IPS-11a (cell line): ENCODE data around the gene SLC6A6.
"Not testable (repeated sequence)": the region's sequence is repeated elsewhere in the genome, so short reads cannot be mapped to it uniquely, and the experiment has no call there.

Experiments used
- H3K4me3 ChIP-seq: one replicate; pipeline ENCODE4 v1.5.1; 2013; ENCODE audit warnings: low read depth, low read length, control low read depth

The SLC6A6 gene

DNA sequence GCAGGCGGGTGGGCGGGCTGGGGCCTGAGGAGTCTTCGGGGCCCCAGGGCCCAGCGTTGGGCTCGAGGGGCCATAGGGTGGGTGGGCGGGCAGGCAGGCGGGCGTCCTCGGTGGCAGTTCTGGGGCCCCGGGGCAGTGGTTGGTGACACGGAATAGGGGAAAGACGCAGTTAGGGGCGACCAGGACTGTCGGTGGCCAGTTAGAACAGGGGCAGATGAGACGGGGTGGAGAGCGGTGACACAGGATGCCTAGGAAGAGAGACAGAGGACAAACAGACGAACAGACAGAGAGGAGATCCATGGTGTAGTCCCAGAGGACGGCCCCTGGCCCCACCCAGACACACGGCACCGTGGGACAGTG, 101.3 kb downstream of the SLC6A6 start:
- H3K4me3 ChIP-seq, result no peak overlapping the region

DNA sequence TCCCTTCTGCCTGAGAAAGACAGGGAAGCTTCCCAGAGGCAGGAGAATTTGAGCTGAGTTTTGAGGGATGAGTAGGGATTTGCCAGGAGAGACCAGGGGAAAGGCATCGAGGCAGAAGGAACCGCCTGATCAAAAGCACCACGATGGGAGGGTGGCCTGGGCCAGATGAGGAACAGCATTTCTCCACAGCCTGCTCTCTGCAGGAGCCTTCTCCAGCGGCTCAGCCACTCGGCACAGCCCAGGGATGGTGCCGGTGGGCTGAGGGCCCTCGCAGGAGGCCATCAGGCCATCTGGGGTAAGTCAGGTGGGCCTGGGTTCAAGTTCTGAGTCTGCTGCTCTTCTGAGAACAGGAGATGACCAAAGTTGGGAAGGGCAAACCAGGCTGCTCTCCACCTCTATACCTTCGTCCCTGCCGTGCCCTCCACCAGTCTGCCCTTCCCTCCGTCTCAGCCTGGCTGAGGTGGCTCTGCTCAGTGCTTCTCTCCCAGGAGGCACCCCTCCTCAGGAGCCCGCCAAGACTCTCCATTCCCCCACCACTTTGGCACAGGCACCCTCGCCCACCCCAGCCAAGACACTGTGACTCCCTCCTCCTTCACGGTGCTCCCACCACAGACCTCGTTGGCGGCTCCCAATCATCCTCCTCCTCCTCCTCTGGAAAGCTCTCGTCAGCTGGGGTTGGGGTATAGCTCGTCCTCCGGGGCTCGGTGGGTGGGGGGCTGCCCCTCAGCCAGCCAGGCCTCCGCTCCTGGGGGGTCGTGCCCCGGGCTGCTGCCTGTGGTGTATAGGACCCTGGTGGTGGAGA, 102.8 kb downstream of the SLC6A6 start:
- H3K4me3 ChIP-seq, result no peak overlapping the region

DNA sequence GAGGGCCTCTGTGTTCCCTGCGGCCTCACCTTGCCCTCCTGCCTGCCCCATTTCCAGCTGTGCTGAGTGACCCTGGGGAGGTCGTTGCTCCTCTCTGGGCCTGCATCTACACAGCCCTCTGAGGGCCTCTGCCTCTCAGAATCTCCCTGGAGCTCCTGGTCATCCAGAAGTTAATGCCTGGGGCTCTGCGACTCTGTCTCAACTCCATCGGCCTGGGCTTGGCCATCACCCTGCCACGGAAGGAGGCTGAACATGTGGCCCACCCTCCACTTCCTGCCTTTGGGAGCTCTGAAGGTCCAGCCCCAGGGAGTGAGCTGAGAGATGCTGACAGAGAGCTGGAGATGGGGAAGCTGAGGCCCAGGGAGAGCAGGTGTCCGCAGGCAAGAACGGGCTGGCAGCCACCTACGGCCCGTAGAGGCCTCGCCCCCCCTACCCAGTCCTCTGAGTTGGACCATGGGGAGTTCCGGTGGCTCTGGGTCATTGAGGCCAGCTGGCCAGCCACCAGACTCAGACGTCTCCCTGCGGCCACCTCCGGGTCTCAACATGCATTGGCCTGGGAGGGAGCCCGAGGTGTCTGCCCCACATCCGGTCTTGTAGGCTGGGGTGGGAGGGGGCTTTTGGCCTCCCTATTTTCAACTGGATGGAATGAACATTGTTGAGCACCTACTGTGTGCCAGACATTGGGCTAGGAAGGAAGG, 103.5 kb downstream of the SLC6A6 start:
- H3K4me3 ChIP-seq, result no peak overlapping the region

DNA sequence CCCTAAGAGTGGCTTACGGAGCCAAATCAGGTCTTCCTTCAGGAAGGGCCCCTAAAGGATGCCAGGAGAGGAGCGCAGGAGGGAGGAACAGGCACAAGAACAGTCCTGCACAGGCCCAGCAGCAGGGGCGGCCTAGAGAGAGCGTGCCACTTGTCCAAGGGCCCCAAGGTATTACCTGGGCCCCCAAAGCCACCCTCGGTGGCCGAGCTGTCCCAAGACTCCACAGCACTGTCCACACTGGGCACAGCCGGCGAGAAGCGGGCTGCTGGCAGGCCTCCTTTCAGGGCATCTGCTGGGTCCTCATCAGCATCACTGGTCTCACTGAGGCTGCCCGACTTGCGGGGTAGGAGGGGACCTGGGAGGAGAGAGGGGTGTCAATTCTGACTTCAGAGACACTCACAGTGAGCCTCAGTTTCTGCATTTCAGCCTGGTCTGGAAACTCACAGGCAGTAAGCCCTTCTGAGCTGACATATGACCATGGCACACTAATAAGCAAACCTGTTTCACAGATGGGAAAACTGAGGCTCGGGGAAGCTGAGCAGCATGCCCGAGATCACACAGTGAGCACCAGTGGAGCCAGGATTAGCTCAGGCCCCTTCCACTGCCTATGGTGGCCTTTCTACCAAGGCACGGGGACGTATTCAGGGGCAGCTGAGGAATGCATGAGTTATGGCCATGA, 104.4 kb downstream of the SLC6A6 start:
- H3K4me3 ChIP-seq, result no peak overlapping the region

DNA sequence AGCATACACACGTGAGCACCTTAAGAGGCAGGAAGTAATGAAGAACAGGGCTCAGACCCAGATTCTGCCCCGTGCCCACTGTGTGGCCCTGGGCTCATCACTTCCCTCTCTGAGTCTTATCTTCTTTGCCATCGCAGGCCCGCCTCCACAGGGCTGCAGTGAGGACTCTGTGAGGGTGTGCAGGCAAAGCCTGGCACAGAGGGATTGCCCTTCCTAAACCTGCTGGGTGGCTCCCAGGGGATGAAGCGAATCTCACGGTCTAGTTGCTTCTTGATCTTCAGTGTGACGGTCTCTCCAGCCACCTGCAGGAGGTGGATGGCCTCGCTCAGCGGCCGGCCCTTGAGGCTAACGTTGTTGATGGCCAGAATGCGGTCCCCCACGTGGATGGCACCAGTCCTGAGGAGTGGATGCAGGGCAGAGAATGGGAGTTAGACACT, 104.9 kb downstream of the SLC6A6 start:
- no peak overlapping the region for H3K4me3 ChIP-seq

DNA sequence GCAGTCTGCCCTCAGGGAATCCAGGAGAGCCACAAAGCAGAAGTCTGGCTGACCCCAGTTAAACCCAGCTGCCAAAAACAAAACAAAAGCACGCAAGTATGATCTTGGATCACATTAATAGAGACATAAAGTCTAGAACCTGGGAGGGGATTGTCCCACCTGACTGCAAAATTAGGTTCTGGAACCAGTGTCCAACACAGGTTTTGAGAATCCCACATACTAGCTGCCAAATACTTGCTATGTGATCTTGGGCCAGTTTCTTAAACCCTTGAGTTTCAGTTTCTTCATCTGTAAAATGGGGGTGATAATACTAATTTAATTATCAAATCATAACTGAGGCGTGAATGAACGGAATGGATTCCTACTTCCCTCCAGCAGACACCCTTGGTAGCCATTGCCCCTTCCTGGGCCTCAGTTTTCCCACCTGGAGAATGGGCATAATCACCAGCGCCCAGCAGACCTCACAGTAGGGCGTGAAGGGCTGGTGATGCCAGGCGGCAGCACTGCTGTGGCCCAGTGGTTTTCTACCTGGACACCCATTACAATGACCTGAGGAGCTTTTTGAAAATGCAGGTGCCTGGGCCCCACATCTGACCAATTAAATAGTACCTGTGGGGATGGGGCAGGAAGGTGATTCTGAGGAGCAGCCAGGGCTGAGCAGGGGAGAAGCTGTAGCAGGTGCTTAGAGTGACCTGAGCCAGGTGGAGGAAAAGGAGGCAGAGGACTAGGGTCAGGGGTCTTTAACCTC, 105.5 kb downstream of the SLC6A6 start:
- H3K4me3 ChIP-seq, result no peak overlapping the region

DNA sequence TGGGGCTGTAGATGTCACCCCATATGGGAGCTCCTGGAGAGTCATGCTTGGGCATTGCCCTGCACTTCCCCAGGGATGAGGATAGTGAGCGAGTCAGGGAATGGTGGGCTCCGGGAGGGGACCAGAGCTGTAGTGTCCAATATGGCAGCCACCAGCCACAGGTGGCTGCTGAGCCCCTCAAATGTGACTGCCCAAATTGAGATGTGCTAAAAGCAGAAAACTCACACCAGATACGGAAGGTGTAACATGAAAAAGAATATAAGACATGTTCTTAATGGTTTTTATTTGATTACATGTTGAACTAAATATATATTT, 106.1 kb downstream of the SLC6A6 start:
- H3K4me3 ChIP-seq, result no peak overlapping the region

DNA sequence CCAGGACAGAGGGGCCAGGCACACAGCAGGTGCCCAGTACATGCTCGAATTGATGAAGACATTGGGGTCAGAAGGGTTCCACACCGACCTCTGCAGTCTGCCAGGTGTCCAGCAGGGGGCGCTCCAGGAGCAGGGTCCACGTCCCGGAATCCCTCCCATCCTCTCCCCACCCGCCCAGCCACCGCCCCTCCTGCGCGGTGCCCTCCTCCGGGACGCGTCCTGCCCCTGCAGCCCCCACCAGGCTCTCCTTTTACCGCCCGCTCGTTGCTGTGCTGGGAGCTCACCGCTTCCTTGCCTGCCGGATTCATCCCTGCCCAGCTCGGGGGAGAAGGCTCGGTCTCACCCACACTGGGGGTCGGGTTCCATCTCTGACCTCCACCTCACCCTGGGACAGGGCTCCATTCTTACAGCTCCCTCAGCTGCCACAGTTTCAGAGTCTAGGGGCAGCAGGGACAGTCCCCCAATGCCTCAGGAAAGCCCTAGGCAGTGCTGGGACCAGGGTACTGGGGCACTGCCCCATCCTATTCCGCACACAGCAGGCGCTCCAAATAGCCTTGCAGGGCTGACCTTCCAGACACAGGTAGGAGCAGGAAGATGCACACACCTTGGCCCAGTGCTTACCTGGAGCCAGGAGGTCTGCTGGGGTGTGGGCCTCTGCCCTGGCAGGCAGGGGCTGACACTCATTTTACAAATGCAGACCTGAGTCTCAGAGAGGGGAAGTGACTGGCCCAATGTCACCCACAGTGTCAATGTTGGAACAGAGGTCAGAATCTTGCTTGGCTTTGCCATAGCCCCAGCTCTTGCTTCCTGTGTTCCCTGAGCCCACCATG, 106.8 kb downstream of the SLC6A6 start:
- no peak overlapping the region for H3K4me3 ChIP-seq

DNA sequence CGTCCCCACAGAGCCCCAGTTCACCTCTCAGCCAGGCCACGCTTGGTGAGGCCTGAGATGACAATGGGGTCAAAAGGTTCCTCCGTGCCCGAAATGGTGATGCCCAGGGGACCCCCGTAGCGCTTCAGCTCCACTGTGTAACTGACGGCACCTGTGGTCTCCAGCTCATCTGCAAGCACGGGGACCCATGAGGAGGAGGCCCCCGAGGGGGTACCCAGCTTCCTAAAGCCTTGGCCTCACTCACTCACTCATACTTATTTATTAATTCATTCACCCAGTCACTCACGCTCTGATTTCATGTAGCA, 107.3 kb downstream of the SLC6A6 start:
- no peak overlapping the region for H3K4me3 ChIP-seq

DNA sequence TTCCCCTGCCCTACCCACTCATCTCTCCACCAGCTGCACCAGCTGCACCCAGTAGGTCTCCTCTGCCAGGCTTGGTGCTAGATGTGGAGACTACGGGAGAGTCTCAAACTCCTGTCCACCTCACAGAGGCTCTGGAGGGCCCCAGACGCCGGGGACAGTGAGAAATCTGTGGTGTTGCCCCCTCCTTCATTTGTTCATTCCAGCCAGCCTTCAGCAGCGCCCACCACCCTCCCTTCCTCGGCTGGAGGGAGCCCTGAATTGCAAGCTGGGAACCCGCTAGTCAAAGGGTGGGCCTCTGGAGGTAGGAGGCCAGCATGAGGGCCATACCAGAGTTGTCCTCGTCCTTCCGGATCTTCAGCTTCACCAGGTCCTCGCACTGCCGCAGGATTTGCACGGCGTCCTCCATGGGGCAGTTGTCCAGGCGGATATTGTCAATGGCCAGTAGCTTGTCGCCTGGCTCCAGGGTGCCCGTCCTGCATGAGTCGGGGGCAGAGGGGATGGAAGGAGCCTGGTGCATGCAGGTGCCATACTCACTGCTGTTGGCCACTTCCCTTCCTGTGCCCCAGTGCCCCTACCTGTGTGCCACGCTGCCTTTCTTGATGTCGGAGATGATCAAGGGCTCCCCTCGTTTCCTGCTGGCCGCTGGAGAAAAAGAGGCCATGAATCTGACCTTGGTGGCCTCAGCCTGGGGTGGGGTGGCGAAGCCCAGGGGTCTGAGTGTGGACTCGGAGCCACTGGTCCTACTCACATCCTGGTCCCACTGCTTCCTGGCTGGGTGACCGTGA, 108.6 kb downstream of the SLC6A6 start:
- no peak overlapping the region for H3K4me3 ChIP-seq

DNA sequence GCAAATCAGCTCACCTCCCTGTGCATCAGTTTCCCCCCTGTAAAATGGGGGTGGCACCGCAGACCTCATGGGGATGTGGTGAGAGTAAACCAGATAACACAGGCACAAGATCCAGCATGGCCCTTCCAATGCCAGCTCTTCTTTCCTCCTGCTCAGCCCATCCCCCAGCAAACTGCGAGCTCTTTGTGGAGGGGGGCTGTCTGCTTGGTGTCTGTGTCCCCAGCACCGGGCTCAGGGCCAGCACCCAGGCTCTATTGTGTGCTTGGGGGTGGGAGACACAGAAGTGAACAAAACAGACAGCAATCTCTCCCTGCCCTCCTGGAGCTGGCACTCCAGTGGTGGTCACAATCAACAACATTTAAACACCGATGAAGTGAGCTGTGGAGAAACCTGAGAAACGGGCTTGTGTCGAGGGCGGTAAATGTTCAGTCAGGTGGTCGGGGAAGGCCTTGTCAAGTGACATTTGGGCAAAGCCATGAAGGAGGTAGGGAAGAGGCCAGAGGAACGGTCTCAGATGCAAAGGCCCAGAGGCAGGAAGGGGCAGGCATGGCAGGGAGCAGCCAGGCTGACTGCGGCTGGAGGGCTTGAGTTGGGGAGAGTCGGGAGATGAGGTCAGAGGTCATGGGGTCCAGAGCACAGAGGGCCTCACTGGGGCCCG, 109.3 kb downstream of the SLC6A6 start:
- H3K4me3 ChIP-seq, result no peak overlapping the region

DNA sequence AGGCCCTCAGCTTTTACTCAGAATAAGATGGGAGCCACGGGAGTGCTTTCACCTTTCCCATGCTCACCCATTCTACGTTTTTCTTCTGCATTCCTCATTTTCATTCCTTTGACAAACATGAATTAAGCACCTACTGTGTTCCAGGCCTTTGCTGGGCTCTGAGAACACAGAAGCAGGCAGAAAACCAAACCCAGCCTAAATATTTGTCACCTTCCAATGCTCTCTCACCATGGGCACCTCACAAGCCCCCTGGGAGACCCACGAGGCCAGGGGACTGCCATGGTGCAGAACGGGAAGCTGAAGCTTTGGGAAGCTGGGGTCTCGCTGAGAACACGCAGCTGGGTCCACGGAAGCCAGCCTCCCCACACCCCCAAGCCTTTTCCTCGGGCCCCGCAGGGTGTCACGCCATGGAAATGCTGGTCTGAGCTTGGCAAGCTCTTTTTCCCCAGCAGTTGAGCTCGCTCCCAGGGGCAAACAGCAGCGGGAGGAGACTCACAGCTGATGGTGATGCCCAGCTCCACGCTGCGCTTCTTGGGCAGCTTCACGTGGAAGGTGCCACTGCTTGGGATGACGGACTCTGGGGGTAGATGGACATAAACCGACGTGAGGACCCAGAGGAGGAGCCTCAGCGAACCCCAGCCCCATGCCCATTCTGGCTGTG, 110.0 kb downstream of the SLC6A6 start:
- no peak overlapping the region for H3K4me3 ChIP-seq

DNA sequence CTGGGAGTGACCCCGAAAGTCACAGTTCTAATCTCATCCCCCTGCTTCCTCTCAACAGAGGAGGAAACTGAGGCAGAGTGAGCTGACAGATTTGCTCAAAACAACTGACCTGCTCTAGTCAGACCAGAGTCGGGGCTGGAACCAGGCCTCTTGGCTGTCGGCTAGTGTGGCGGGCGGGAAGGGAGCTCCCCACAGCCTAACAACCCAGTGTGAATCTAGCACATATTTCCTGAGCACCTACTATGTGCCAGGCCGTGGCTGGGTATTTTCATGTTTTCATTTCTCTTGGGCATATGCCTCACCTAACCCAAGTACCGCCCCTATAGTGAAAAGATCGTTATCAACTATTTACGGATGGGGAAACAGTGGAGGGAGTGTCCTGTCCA, 110.5 kb downstream of the SLC6A6 start:
- H3K4me3 ChIP-seq, result no peak overlapping the region

DNA sequence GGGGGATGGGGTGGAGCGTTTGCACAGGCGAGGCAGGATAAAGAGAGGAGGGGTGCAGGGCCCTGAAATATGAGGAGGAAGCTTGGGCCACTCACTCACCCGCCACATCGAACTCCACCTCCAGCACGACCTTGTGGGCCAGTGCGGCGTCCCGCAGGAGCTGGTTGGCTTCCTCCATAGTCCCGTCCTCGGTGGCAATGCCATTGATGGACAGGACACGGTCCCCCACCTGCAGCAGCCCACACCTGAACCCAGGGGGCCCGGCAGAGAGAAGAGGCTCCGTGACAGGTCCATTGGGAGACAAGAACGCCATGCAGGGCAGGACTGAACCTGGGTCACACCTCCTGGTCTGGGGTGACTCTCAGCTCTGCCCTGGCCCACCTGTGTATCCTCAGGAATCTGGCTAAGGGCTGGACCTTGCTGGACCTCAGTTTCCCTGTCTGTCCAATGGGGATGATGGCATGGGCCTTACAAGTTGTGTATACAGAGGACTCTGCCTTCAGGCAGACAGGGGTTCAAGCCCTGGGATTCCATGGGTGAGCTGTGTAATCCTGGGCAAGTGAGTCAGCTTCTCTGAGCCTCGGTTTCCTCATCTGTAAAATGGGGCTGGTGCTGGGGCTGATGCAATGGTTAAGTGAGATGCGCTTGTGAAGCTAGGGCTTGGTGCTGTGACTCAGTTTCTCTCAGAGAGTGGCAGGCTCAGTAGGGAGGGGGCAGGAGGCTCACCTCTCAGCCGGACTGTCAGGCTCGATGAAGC, 111.3 kb downstream of the SLC6A6 start:
- no peak overlapping the region for H3K4me3 ChIP-seq

DNA sequence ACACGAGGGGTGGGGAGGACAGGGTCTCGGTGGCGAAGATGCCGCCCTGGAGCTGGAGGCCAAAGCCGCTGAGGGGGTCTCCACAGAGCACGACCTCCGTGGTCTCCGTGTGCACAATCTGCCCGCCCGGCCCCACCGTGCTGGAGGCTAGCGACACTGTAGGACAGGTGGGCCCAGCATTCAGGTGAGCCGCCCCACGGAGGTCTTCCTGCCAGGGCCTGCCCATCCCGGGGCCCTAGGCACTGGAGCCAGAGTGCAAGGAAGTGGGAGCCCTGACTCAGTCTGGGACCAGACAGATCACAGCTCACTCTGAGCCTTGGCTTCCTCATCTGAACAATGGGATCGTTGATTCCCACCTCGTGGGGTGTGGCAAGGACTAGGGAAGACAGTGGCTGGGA, 111.9 kb downstream of the SLC6A6 start:
- no peak overlapping the region for H3K4me3 ChIP-seq

DNA sequence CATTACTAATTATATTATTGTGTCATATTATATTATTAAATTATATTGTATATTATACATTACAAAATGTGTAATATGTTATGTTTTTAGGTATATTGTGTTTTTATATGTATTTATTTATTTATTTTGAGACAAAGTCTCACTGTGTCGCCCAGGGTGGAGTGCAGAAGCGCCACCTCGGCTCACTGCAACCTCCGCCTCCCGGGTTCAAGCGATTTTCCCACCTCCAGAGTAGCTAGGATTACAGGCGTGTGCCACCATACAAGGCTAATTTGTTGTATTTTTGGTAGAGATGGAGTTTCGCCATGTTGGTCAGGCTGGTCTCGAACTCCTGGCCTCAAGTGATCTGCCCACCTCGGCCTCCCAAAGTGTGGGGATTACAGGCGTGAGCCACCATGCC, 113.1 kb downstream of the SLC6A6 start:
- H3K4me3 ChIP-seq, result not testable (repeated sequence)

DNA sequence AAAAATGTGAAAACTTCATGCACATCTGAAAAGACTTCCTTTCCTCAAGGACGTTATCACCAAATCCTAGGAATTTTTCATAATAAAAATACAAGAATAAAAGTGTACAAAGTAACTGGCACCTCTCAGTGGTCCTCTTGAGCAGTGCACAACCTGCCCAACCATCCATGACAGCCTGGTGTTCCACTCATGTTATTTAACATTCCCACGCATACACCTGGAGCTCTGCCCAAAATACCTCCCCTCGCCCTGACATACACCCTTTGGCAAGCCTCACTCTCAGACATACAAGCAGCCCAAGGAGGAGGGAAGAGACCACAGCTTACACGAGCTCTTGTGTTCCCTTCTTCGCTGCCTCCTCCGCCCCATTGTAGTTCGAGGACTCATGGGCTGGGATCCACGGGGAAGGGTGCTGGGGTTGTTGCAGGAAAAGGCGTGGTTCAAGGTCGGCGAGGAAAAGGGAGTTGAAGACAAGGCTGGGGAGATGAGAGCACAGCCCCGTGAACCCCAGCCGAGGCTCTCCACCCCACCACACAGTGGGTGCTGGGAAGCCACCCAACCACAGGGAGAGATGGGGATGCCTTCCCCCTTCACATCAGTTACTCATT, 114.4 kb downstream of the SLC6A6 start:
- no peak overlapping the region for H3K4me3 ChIP-seq
